DOHH2 (cell line): ENCODE measurements around the gene HOXA1.

Experiments
- EZH2phosphoT487 ChIP-seq: fragments of 200-600 bp; sonication (generic); IDR thresholded peaks from 2 replicates; pipeline ENCODE4 v1.6.1; 2017; ENCODE audit warnings: borderline replicate concordance, mild to moderate bottlenecking, antibody characterized with exemption, low read length, moderate library complexity, mixed read lengths
- TF ChIP-seq, protein P1 (sequence below): fragments of 200-600 bp; sonication (generic); IDR thresholded peaks from one replicate; pipeline ENCODE4 v1.5.1; 2014; ENCODE audit warnings: antibody characterized with exemption, mild to moderate bottlenecking, low read depth, low read length; ENCODE audit not compliant: poor library complexity, severe bottlenecking

DNA sequence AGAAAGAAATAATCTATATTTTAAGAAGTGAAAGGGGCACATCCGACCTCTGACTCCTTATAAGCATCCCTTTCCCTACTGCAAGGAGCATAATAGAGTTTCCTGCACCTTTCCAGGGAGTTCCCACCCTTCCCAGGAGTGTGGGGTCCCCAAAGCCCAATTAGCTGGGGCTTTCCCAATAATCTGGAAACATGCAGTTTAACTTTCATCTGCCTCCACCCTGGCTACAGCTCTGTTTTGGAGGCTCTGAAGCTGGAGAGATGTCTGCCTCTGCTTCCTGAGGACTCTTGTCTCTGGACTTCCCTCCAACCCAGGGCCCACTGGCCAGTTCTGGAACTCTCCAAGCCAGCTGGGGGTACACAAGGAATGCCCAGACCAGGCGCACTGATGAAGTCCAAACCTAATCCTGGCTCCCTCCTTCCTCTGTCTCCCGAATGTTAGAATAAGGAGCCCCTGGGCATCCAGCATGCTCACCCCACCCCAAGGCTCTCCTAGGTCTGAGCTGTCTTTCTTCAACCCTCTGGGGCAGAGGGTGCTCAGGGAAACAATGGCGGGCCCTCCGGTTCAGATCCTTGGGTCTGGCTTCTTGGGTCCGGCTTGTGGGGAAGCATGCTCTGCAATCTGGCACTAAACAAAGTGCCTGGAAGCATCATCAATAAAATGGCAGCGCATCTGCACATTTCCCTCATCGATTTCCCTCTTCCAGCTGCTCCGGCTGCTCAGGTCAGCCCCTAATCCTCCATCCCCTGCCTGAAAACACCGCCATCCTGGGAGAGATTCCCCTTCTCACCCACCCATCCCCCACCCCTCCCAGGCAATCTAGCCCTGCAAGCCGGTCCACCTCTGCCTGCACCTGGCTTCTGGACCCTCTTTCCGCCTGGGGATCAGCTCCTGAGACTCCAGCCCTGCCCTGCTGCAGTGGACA lies 21.4 kb upstream of the HOXA1 start:
- TF ChIP-seq, protein P1, sequence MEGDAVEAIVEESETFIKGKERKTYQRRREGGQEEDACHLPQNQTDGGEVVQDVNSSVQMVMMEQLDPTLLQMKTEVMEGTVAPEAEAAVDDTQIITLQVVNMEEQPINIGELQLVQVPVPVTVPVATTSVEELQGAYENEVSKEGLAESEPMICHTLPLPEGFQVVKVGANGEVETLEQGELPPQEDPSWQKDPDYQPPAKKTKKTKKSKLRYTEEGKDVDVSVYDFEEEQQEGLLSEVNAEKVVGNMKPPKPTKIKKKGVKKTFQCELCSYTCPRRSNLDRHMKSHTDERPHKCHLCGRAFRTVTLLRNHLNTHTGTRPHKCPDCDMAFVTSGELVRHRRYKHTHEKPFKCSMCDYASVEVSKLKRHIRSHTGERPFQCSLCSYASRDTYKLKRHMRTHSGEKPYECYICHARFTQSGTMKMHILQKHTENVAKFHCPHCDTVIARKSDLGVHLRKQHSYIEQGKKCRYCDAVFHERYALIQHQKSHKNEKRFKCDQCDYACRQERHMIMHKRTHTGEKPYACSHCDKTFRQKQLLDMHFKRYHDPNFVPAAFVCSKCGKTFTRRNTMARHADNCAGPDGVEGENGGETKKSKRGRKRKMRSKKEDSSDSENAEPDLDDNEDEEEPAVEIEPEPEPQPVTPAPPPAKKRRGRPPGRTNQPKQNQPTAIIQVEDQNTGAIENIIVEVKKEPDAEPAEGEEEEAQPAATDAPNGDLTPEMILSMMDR = no peak
- TF ChIP-seq EZH2phosphoT487 = no peak
